Stomach (tissue), 4 donors: Measurements from ENCODE around the gene CECR2.

Source experiments
- EP300 ChIP-seq: sonication (generic); formaldehyde crosslinking; IDR thresholded peaks from one replicate; pipeline ENCODE4 v1.6.1; 2017; ENCODE audit warnings: antibody characterized with exemption
- POLR2A ChIP-seq, 4 donors: fragments of 450-650 bp; IDR thresholded peaks; one replicate each; pipeline ENCODE4 v1.6.1; 2016; ENCODE audit warnings: antibody characterized with exemption in 4 of 4, control low read depth in 2 of 4, mild to moderate bottlenecking in 1 of 4, moderate library complexity in 1 of 4
- TF ChIP-seq, protein P1 (sequence below), 7 experiments: fragments of 450-650 bp in 4 of 7; fragments of 200-600 bp in 3 of 7; sonication (generic) in 3 of 7; IDR thresholded peaks; one replicate each; pipeline ENCODE4 v1.5.1; 2016 to 2019; ENCODE audit warnings: antibody characterized with exemption in 7 of 7, control low read depth in 2 of 7, mild to moderate bottlenecking in 1 of 7

DNA sequence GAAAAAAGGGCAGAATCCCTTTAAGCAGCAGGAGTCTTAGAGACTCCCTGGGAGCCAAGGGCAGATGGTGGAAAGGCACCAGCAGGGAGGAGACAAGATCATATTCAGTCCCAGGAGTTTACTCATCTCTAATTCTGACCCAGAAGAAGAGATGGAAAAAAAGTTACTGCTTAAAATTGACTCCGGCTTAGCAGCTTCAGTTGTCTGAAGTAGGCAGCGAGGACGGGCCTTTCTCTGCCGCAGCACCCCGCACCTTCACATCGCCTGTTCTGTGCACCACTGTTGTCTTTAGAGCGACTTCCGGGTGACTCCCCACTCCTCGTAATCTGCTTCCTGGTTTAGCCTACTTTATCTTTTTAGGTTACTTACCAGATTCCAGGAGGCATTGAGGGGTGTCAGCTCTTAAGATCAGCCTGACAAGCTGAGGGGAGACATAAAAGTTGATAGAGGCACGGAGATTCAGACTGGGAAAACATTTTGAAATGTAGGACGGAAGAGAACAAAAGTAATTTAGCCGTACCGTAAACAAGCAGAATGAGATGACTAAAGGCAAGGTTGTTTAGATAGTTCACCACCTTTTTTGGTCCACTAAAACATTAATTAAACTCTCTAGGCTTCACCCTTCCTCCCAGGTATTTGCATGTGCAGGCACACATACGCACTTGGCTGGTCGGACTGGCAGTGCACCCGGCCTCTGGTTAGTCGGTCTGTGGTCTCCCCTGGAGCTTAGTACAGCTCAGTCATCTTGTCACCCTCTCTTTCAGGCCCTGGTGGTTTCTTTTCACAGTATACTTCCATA lies 74.3 kb downstream of the CECR2 start:
- TF ChIP-seq EP300 (no peak), POLR2A (IDR thresholded peaks at IDR 0.05) (no peak)
- TF ChIP-seq, protein P1, sequence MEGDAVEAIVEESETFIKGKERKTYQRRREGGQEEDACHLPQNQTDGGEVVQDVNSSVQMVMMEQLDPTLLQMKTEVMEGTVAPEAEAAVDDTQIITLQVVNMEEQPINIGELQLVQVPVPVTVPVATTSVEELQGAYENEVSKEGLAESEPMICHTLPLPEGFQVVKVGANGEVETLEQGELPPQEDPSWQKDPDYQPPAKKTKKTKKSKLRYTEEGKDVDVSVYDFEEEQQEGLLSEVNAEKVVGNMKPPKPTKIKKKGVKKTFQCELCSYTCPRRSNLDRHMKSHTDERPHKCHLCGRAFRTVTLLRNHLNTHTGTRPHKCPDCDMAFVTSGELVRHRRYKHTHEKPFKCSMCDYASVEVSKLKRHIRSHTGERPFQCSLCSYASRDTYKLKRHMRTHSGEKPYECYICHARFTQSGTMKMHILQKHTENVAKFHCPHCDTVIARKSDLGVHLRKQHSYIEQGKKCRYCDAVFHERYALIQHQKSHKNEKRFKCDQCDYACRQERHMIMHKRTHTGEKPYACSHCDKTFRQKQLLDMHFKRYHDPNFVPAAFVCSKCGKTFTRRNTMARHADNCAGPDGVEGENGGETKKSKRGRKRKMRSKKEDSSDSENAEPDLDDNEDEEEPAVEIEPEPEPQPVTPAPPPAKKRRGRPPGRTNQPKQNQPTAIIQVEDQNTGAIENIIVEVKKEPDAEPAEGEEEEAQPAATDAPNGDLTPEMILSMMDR (IDR thresholded peaks at IDR 0.05) = no peak
